GM12878 (cell line): ENCODE measurements around the gene MGST3. TPM values are rescaled to one million over a fixed set of nuclear protein-coding genes. Genes with fewer than 3 reads are reported as not detected.

Experiments used
- ATAC-seq: fragments of 200-7000 bp; cut with Tn5 transposase; 3 replicates; pipeline ENCODE4 v1.9.1; 2020; ENCODE audit warnings: mild to moderate bottlenecking, moderate library complexity
- BruUV-seq: library from RNA; stranded (reverse); fragments of 400-500 nt; replicated peaks from 2 replicates; lab custom pipeline; 2021; lab: Mats Ljungman, UMichigan
- CTCF ChIA-PET: fragments of 300-600 bp; sonication (Branson Sonifier 250); formaldehyde crosslinking; extraction: SDS; loops from one replicate; lab custom pipeline; 2021; ENCODE audit warnings: inconsistent platforms; lab: Yijun Ruan, JAX
- POLR2A ChIA-PET: fragments of 350-600 bp; formaldehyde crosslinking; extraction: SDS; loops from one replicate; lab custom pipeline; 2021; ENCODE audit warnings: inconsistent platforms; lab: Charles Lee
- RAD21 ChIA-PET: fragments of 300-600 bp; sonication (Branson Sonifier 250); formaldehyde crosslinking; loops from one replicate; lab custom pipeline; 2023; ENCODE audit warnings: antibody characterized with exemption; ENCODE audit not compliant: unreplicated experiment; lab: Charles Lee
- SMC1A ChIA-PET: fragments of 300-600 bp; sonication (Branson Sonifier 250); formaldehyde crosslinking; loops from one replicate; lab custom pipeline; 2023; ENCODE audit not compliant: unreplicated experiment, uncharacterized antibody; lab: Charles Lee
- DNase-seq: peaks from one replicate; pipeline ENCODE4 v3.0.0-alpha.2; 2011; ENCODE audit warnings: low read depth, low spot score
- FAIRE-seq: peaks from 3 replicates; lab custom pipeline; 2011; peaks lifted over from hg19 to GRCh38; lab: Jason Lieb, UNC
- H2AFZ ChIP-seq: 2 replicates; pipeline ENCODE4 v1.6.0; 2011; ENCODE audit warnings: low read depth, low read length, control low read depth; ENCODE audit not compliant: control insufficient read depth
- H3K27ac ChIP-seq: 2 replicates; pipeline ENCODE4 v1.5.1; 2011; ENCODE audit warnings: control low read depth; ENCODE audit not compliant: control insufficient read depth, insufficient read depth
- H3K27me3 ChIP-seq, 2 experiments: replicated peaks in 1 of 2; 2 replicates each; pipeline versions ENCODE4 v1.6.0 to v1.6.1; 2011; ENCODE audit warnings: low read length in 1 of 2; ENCODE audit not compliant: control insufficient read depth in 2 of 2, insufficient read depth in 2 of 2
- H3K36me3 ChIP-seq, 2 experiments: 2 replicates each; pipeline ENCODE4 v1.5.1; 2011; ENCODE audit warnings: low read length in 1 of 2; ENCODE audit not compliant: control insufficient read depth in 2 of 2, insufficient read depth in 2 of 2
- H3K4me1 ChIP-seq: 2 replicates; pipeline ENCODE4 v1.6.1; 2011; ENCODE audit warnings: mild to moderate bottlenecking, low read length, moderate library complexity, mixed read lengths; ENCODE audit not compliant: control insufficient read depth, insufficient read depth
- H3K4me2 ChIP-seq: 2 replicates; pipeline ENCODE4 v1.6.0; 2011; ENCODE audit warnings: control low read depth; ENCODE audit not compliant: control insufficient read depth, insufficient read depth
- H3K4me3 ChIP-seq: fragments of 200-600 bp; sonication (generic); 2 replicates; pipeline ENCODE4 v1.5.1; 2016
- H3K79me2 ChIP-seq: 2 replicates; pipeline ENCODE4 v1.6.0; 2011; ENCODE audit warnings: low read length; ENCODE audit not compliant: control insufficient read depth, insufficient read depth
- H3K9ac ChIP-seq: 2 replicates; pipeline ENCODE4 v1.8.0; 2011; ENCODE audit warnings: low read length, control low read depth, mixed read lengths; ENCODE audit not compliant: control insufficient read depth, insufficient read depth
- H3K9me3 ChIP-seq: replicated peaks from 3 replicates; pipeline ENCODE4 v1.5.1; 2011; ENCODE audit warnings: mild to moderate bottlenecking, low read length; ENCODE audit not compliant: control insufficient read depth, insufficient read depth
- H4K20me1 ChIP-seq: 2 replicates; pipeline ENCODE4 v1.6.0; 2011; ENCODE audit not compliant: control insufficient read depth, insufficient read depth
- BCL11A ChIP-seq: IDR thresholded peaks from 2 replicates; pipeline ENCODE4 v1.6.1; 2011; ENCODE audit warnings: low read depth, low read length
- CHD4 ChIP-seq: fragments of 200-600 bp; sonication (generic); IDR thresholded peaks from 2 replicates; pipeline ENCODE4 v1.6.1; 2016; ENCODE audit warnings: mild to moderate bottlenecking
- E2F8 ChIP-seq: fragments of 450-650 bp; IDR thresholded peaks from 2 replicates; pipeline ENCODE4 v1.6.1; 2018; ENCODE audit warnings: mild to moderate bottlenecking, low read depth, moderate library complexity; ENCODE audit not compliant: partially characterized antibody
- ELK1 ChIP-seq: IDR thresholded peaks from 2 replicates; pipeline ENCODE4 v1.6.1; 2012; ENCODE audit warnings: low read depth, low read length, improper control_type of control experiment
- ETV6 ChIP-seq, 2 experiments: fragments of 450-650 bp in 1 of 2; IDR thresholded peaks in 1 of 2; conservative IDR thresholded peaks in 1 of 2; 2 replicates each; pipeline ENCODE4 v1.6.1; 2014; ENCODE audit warnings: antibody characterized with exemption in 1 of 2, borderline replicate concordance in 1 of 2, low read depth in 1 of 2, mild to moderate bottlenecking in 1 of 2, moderate library complexity in 1 of 2
- FOXK2 ChIP-seq: fragments of 450-650 bp; IDR thresholded peaks from 2 replicates; pipeline ENCODE4 v1.6.1; 2017; ENCODE audit warnings: mild to moderate bottlenecking, moderate library complexity
- FOXM1 ChIP-seq: IDR thresholded peaks from 2 replicates; pipeline ENCODE4 v1.6.1; 2012; ENCODE audit warnings: low read depth, mild to moderate bottlenecking, inconsistent platforms, low read length, moderate library complexity
- HDAC6 ChIP-seq: fragments of 200-600 bp; sonication (generic); IDR thresholded peaks from one replicate; pipeline ENCODE4 v1.8.0; 2017; ENCODE audit warnings: antibody characterized with exemption; ENCODE audit not compliant: unreplicated experiment
- IKZF1 ChIP-seq: fragments of 450-650 bp; conservative IDR thresholded peaks from 2 replicates; pipeline ENCODE4 v1.6.1; 2017; ENCODE audit warnings: antibody characterized with exemption, mild to moderate bottlenecking
- IKZF2 ChIP-seq, 2 experiments: fragments of 450-650 bp; IDR thresholded peaks; 2 replicates each; pipeline ENCODE4 v1.6.1; 2017; ENCODE audit warnings: mild to moderate bottlenecking in 2 of 2, moderate library complexity in 2 of 2
- JUNB ChIP-seq: IDR thresholded peaks from 2 replicates; pipeline ENCODE4 v1.6.1; 2016; ENCODE audit warnings: antibody characterized with exemption, mild to moderate bottlenecking
- MLLT1 ChIP-seq: fragments of 450-650 bp; IDR thresholded peaks from 2 replicates; pipeline ENCODE4 v1.6.1; 2016; ENCODE audit warnings: mild to moderate bottlenecking
- NR2C2 ChIP-seq: IDR thresholded peaks from 2 replicates; pipeline ENCODE4 v1.6.1; 2011; ENCODE audit warnings: borderline replicate concordance, low read depth; ENCODE audit not compliant: control insufficient read depth, insufficient read length
- NRF1 ChIP-seq: conservative IDR thresholded peaks from 2 replicates; pipeline ENCODE4 v1.6.1; 2011; ENCODE audit warnings: mild to moderate bottlenecking, low read depth, low read length, improper control_type of control experiment
- PBX3 ChIP-seq: IDR thresholded peaks from 2 replicates; pipeline ENCODE4 v1.6.1; 2011; ENCODE audit warnings: mild to moderate bottlenecking, low read depth, low read length, moderate library complexity; ENCODE audit not compliant: insufficient replicate concordance
- SPI1 ChIP-seq: IDR thresholded peaks from 2 replicates; pipeline ENCODE4 v1.6.1; 2011; ENCODE audit warnings: low read depth, mild to moderate bottlenecking, low read length, moderate library complexity, borderline replicate concordance; ENCODE audit not compliant: insufficient read depth
- SREBF2 ChIP-seq: IDR thresholded peaks from 2 replicates; pipeline ENCODE4 v1.6.1; 2012; ENCODE audit warnings: mild to moderate bottlenecking, low read length
- TCF12 ChIP-seq: IDR thresholded peaks from 2 replicates; pipeline ENCODE4 v1.6.1; 2011; ENCODE audit warnings: low read depth, mild to moderate bottlenecking, low read length
- TCF7 ChIP-seq: IDR thresholded peaks from 2 replicates; pipeline ENCODE4 v1.6.1; 2014; ENCODE audit warnings: antibody characterized with exemption, borderline replicate concordance
- WGBS: methylation state at CpG from one replicate; pipeline ENCODE4 v1.1.6; 2016; ENCODE audit warnings: low lambda C conversion rate; ENCODE audit not compliant: insufficient replicate concordance, insufficient coverage; ENCODE audit errors: missing lambda C conversion rate; 5-methylcytosine and 5-hydroxymethylcytosine counted together
- in situ Hi-C: fragments of 300-500 bp; cut with MboI; formaldehyde crosslinking; loops from 9 replicates; pipeline ENCODE4 v1.14.3; 2018; ENCODE audit warnings: mixed read lengths
- intact Hi-C: fragments of 100-400 bp; cut with micrococcal nuclease; formaldehyde crosslinking; loops from one replicate; pipeline ENCODE4 v1.14.2; 2022; ENCODE audit not compliant: unreplicated experiment
- polyA plus RNA-seq, 11 experiments: library from polyadenylated mRNA; depleted of rRNA in 4 of 11; unstranded in 6 of 11; stranded (reverse) in 5 of 11; fragments of >200 nt; fragmentation: Nextera tagmentation in 4 of 11; fragmentation: Illumina TruSeq in 1 of 11; extraction: Ambion mirVana in 4 of 11; extraction: Trizol in 1 of 11; gene quantifications; 1 replicate in 1 of 11; 2 replicates in 10 of 11; pipeline versions ENCODE4 v1.2.1 to v1.2.3, GENCODE V29; 2011 to 2016; ENCODE audit warnings: inconsistent platforms in 2 of 11, missing spikeins in 2 of 11, low read depth in 1 of 11
- total RNA-seq, 4 experiments: library from RNA; depleted of rRNA in 3 of 4; stranded (reverse); fragments of >200 nt in 3 of 4; fragmentation: Illumina TruSeq in 1 of 4; extraction: Trizol in 1 of 4; gene quantifications; 2 replicates each; pipeline versions ENCODE4 v1.2.1 to v1.2.3, GENCODE V29; 2013 to 2021

The MGST3 gene
- total and polyA plus RNA-seq, 10 of the 15 experiments (the other 5 are each of a cell fraction or from before 2014, with no cell fraction given) = 37.3 to 145 (median 68.8) TPM

GRCh38 chr1:165633614-165634013 lies 2.6 kb downstream of the MGST3 start:
- peak overlapping the region; percentile 7; the same call in 1 of the 2 replicates for H3K4me2 ChIP-seq
- TF ChIP-seq FOXK2 = no peak
- TF ChIP-seq ELK1 = no peak
- TF ChIP-seq FOXM1 = no peak
- TF ChIP-seq MLLT1 = no peak
- TF ChIP-seq E2F8 = no peak
- TF ChIP-seq CHD4 = no peak
- TF ChIP-seq SREBF2 = no peak
- no peak for TF ChIP-seq TCF7
- no peak for TF ChIP-seq PBX3
- TF ChIP-seq ETV6 (conservative IDR thresholded peaks at IDR 0.05 in 1 of 2, IDR thresholded peaks at IDR 0.05 in 1 of 2; ENCODE audit: borderline replicate concordance in 1 of 2, low read depth in 1 of 2) = no peak
- no peak for TF ChIP-seq NR2C2
- TF ChIP-seq IKZF2 (IDR thresholded peaks at IDR 0.05) = peak; percentile 53 to 64
- TF ChIP-seq HDAC6 = no peak
- TF ChIP-seq JUNB = peak; percentile 58
- TF ChIP-seq TCF12 = 0 out of 2 replicates have a peak, but pooled peaks have one; percentile 9
- TF ChIP-seq IKZF1 = peak; percentile 48; the same call in 1 of the 2 replicates
- TF ChIP-seq SPI1 = no peak
- TF ChIP-seq NRF1 = no peak
- no peak for TF ChIP-seq BCL11A
- SMC1A ChIA-PET = interaction anchor here (0.7 to 1.7 kb wide), 3 partner anchors 17 to 38 kb away, joined by 3 to 4 read pairs (median 3); no protein-coding TSS in a partner anchor
- H2AFZ ChIP-seq = no peak overlapping the region
- no peak overlapping the region for H3K4me3 ChIP-seq
- FAIRE-seq (no peak), ATAC-seq (peak; percentile 1; the same call in 1 of the 3 replicates), DNase-seq (no peak)
- CTCF ChIA-PET = interaction anchor here (1.0 to 1.1 kb wide), 2 partner anchors 35 to 36 kb away, joined by 3 read pairs; no protein-coding TSS in a partner anchor
- POLR2A ChIA-PET = no interaction called here
- no peak overlapping the region for H3K27ac ChIP-seq
- H3K36me3 ChIP-seq = no peaks in the 10 kb centered on the region
- RAD21 ChIA-PET = interaction anchor here (1.0 kb wide), 1 partner anchor 196 kb away, joined by 3 read pairs; no protein-coding TSS in a partner anchor
- intact Hi-C loops = loop anchor here (5.0 kb wide), 1 partner anchor 64 kb away; the partner anchor contains the start of gene ALDH9A1
- no peak overlapping the region for H3K9ac ChIP-seq
- no TSS peak for BruUV-seq
- H3K79me2 ChIP-seq = peaks cover 6% of the 10 kb centered on the region
- in situ Hi-C loops = no loop called here
- H3K27me3 ChIP-seq = no peaks in the 10 kb centered on the region
- 32% methylated on average over 3 of the region's 3 CpGs for WGBS
- peaks cover 20% of the 10 kb centered on the region for H3K4me1 ChIP-seq
- no peaks in the 10 kb centered on the region for H4K20me1 ChIP-seq
- H3K9me3 ChIP-seq = no peaks in the 10 kb centered on the region
